Stromal cell of bone marrow (primary cell): ENCODE results near the gene KHDC3L.

Experiments used
- DNase-seq: peaks from one replicate; pipeline ENCODE4 v3.0.0-alpha.2; 2012; ENCODE audit warnings: low read depth

Gene KHDC3L

DNA sequence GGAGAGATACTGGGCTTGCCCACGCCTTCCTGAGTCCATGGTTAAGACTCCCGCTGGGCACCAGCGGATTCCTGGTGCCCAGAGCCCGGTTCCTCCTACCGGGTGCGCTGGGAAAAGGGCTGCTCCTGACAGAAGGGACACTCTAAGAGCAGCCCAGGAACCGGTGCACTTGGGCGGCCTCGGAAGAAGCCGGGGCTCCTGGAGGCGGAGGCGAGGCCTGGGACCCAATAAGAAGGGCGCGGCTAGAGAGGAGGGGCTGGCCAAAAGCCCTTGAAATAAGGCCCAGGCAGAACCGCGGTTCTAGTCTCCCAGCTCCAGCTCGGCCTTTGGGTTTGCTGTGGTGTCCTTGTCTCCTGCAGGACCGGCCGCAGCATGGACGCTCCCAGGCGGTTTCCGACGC lies at the start of gene KHDC3L:
KHDC3L (plus strand) TSS at position 301 of the 400 bp plus-strand sequence; CDS start at position 373, 72 bp downstream.
- no peak for DNase-seq

DNA sequence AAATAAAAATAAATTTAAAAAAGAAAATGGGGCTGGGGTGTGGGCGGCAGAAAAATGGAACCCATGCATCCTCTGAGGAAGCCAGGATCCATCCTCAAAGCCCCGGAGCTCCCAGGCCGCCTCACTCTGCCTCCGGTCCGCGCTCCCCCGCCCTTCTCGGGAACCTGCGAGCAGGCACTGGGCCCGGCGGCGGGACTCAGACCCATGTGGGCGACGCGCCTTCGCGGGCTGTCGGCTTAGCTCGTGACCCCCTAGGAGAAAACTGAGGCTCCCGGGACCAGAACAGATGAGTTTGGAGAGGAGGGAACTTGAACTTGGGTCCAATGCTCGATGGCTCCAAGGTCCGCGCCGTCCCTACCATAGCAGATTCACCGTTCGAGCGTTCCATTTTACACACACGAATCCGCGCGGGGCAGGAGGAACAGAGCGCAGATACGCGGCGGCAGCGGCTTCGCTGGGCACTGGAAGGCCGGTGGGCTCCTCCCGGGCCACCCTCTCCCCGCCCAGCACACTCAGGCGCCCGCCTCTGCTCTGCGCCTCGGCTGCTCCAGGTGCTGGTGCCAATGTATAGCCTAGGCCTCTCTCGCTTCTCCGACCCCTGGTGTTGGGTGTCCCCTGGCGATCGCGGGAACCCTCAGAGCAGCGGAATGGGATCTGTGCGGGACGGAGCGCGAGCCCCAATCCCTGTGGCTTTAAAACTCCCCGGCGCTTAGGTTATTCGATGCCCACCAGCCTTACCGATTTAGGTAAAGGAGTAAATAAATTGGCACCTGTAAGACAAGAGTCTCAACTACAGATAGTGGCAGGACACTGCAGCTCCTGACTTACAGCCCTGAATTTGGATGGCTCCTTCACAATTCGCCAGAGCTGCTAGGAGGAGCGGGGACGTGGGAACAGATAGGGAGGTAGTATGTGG lies 47.6 kb upstream of the KHDC3L start:
- DNase-seq = no peak

DNA sequence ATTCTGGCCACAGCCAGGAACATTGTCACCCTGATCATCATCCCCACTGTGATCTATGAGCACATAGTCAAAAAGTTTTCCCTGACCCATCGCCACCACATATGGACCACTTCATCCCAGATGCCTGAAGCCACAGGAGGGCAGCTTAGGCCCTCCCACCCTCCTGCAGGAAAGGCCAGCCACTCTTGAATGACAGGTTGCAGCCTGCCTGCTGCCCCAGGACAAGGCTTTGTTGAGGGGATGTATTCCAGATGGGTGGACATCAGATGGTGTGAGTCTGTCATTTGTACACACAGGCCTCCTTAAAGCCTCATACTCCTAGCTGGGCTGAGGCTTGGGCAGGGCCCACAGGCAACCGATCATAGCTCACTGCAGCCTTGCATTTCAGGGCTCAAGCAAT lies 39.1 kb upstream of the KHDC3L start:
- DNase-seq = no peak

- no peak for DNase-seq
Measured at GRCh38 chr6:73325656-73326055, 36.8 kb upstream of the KHDC3L start.

DNA sequence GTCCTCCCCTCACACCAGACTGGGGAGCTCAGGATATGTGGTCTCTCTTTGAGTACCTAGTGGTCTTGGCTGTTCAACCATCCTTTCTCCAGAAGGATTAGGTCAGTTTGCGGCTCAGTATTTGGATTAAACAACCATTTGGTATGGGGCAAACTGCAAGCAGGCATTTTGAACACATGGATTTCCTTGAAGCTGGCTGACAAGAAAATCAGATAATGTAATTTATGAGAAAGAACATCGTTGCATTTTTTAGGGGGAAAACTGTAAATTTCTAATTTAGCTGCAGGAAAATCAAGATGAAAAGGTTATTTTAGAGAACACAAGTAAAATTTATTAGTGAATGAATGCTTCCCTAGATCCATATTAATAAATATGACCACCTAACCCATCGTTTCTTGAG lies 33.7 kb upstream of the KHDC3L start:
- no peak for DNase-seq

DNA sequence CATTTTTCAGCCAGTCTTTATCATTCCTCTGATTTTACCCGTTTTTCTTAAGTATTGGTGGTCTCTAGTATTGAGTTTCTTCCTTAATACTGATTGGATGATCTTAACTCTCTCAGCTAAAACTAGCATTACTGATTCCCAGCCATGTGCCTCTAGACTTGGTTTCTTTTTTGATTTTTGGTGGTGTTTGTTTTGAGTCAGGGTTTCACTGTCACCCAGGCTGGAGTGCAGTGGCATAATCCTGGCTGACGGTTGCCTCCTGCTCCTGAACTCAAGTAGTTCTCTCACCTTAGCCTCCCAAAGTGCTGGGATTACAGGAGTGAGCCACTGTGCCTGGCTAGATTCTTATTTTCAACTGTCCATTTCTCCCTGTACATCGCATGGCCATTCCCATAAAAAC lies 33.3 kb upstream of the KHDC3L start:
- DNase-seq = no peak

GRCh38 chr6:73339340-73339739 lies 23.1 kb upstream of the KHDC3L start:
- DNase-seq = no peak

- no peak for DNase-seq
Measured at GRCh38 chr6:73340048-73340447, 22.4 kb upstream of the KHDC3L start.

DNA sequence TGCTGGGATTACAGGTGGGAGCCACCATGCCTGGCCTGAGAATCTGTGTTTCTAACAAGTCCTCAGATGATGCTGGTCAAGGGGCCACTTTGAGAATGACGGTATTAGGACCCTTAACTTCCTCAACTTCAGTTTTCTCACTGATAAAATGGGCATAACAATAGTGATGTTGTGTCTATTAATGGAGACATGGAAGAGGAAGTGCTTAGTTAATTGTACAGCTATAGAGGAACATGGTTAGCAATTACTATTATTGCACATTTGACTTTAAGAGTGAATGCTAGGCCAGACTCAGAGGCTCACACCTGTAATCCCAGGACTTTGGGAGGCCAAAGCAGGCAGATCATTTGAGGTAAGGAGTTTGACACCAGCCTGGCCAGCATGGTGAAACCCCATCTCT lies 21.1 kb upstream of the KHDC3L start:
- no peak for DNase-seq

- DNase-seq = no peak
Measured at GRCh38 chr6:73342174-73342573, 20.3 kb upstream of the KHDC3L start.

- no peak for DNase-seq
Measured at GRCh38 chr6:73343164-73343563, 19.3 kb upstream of the KHDC3L start.

DNA sequence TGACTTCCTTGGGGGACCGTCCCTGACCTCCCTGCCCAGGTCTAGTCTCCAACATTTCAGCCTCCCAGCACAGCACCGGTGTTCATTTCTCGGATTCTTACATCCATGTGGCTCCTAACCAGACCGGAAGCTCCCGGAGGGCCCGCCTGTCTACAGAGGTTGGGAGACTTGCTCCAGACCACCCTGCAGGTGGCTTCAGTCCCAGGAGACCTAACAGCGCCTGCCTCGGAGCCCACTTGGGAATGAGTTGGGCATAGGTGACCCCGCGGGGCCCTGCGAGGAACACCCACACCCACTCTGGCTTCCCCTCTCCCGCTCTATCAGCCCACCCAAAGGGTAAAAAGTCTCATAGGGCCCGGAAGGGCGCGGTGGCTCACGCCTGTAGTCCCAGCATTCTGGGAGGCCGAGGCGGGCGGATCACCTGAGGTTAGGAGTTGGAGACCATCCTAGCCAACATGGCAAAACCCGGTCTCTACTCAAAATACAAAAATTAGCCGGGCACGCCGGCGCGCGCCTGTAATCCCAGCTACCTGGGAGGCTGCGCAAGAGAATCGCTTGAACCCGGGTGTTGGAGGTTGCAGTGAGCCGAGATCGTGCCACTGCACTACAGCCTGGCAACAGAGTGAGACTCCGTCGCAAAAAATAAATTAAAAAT lies 13.8 kb upstream of the KHDC3L start:
- DNase-seq = no peak

- no peak for DNase-seq
Measured at GRCh38 chr6:73349311-73349710, 13.1 kb upstream of the KHDC3L start.

DNA sequence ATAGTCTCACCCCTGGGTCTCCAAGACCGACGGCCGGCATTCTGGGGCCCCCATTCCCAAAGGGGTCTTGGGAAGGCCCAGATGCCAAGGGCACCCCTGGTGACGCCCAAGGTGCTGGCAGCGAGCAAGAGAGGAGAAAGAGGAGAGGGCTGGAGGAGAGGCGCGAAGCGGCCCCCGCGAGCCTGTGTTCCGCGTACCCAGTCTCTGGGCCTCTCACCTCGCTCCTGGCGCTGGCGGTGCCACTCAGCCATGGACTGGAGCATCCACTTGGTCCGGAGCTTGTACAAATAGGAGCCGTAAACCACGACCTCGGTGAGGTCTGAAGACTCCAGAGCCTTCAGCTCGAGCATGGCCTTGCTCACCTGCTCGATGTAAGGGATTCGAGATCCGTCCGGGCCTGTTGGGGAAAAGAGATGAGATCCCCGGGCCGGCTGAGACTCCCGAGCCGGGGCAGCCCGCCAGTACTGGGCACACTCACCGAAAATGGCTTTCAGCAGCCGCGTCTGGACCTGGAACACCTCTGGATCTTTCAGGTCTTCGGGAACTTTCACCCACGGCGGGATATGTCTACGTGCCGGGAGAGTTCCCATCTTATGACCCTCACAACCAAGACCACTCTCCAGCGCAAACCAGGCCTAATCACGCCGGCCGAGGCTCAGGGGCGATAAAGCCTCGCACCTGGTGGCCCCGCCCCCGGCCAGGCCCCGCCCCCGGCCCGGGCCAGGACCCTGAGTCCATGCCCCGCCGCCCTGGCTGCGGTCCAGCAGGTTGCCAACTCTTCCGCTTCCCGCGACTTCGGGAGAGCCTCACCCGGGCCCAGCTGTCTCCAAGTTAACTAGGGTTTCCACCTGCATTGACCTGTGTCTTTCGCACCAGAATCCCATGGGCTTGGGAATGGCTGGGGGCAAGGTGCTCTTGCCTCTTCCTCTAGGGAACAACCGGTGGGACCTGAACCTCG lies 8.5 kb upstream of the KHDC3L start, which contains the start of gene DPPA5:
DPPA5 (minus strand) TSS at position 641 of the 958 bp plus-strand sequence; CDS start at position 590, 51 bp downstream.
- DNase-seq = no peak

- no peak for DNase-seq
Measured at GRCh38 chr6:73362869-73363536, 545 bp downstream of the KHDC3L start.

GRCh38 chr6:73363537-73363875 lies 1.0 kb downstream of the KHDC3L start:
- DNase-seq = no peak

DNA sequence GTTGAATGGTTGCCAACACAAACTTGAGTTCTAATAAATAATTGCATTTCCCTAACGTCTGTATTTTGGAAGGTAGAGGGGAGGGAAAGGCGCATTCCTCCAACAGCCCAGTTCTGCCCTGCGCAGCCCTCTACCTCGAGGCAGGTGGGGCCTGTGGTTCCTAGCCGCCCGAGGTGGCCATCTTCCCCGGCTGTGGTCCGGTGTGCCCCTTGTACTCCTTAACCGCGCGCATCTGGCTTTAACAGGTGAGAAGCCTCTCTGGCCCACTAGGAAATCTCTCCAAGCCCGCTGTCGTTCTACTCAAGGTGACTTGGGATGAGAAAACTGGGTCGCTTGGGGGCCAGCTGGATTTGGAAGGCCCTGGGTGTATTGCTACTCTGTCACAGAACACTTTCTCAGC lies 1.7 kb downstream of the KHDC3L start:
- DNase-seq = no peak

GRCh38 chr6:73364549-73364948 lies 2.1 kb downstream of the KHDC3L start:
- no peak for DNase-seq

- DNase-seq = no peak
Measured at GRCh38 chr6:73367761-73368355, 5.4 kb downstream of the KHDC3L start.

- no peak for DNase-seq
Measured at GRCh38 chr6:73368675-73369074, 6.2 kb downstream of the KHDC3L start.

GRCh38 chr6:73369157-73369556 lies 6.7 kb downstream of the KHDC3L start:
- DNase-seq = no peak
